Neural crest cell (in vitro differentiated cells): ENCODE results near the gene ARHGAP28. TPM values are rescaled to one million over a fixed set of nuclear protein-coding genes. Genes with fewer than 3 reads are reported as not detected.
A peak's percentile ranks its signal among the peaks of the same experiment; 100 is the strongest.

ENCODE experiments used
- DNase-seq: peaks from one replicate; pipeline ENCODE4 v3.0.0; 2021; ENCODE audit warnings: low read depth, mixed read lengths, low spot score
- H3K27ac Mint-ChIP-seq: one replicate; pipeline ENCODE4 v1.8.0; 2021; ENCODE audit warnings: mild to moderate bottlenecking, mixed read lengths; ENCODE audit not compliant: unreplicated experiment
- H3K27me3 Mint-ChIP-seq: 2 replicates; pipeline ENCODE4 v1.8.0; 2021; ENCODE audit warnings: low read depth, mild to moderate bottlenecking, mixed read lengths
- H3K36me3 Mint-ChIP-seq: 2 replicates; pipeline ENCODE4 v1.8.0; 2021; ENCODE audit warnings: low read depth, mild to moderate bottlenecking, mixed read lengths
- H3K4me1 Mint-ChIP-seq: 2 replicates; pipeline ENCODE4 v1.8.0; 2021; ENCODE audit warnings: mixed read lengths
- H3K4me3 Mint-ChIP-seq: one replicate; pipeline ENCODE4 v1.8.0; 2021; ENCODE audit warnings: mild to moderate bottlenecking, mixed read lengths
- H3K9me3 Mint-ChIP-seq: 2 replicates; pipeline ENCODE4 v1.8.0; 2021; ENCODE audit warnings: mixed read lengths
- total RNA-seq: library from RNA; stranded (reverse); gene quantifications from 2 replicates; pipeline ENCODE4 v1.2.1, GENCODE V29; 2021
- TF ChIP-seq, protein P1 (sequence below): fragments of 200-600 bp; sonication (generic); conservative IDR thresholded peaks from 2 replicates; pipeline ENCODE4 v1.5.0; 2021; ENCODE audit warnings: antibody characterized with exemption, mild to moderate bottlenecking

The ARHGAP28 gene
- total RNA-seq, 1 donor from 2014 or later = 20.2 TPM

- H3K27ac Mint-ChIP-seq = no peak overlapping the region
- no peak overlapping the region for H3K4me3 Mint-ChIP-seq
- no peaks in the 10 kb centered on the region for H3K27me3 Mint-ChIP-seq
- TF ChIP-seq, protein P1, sequence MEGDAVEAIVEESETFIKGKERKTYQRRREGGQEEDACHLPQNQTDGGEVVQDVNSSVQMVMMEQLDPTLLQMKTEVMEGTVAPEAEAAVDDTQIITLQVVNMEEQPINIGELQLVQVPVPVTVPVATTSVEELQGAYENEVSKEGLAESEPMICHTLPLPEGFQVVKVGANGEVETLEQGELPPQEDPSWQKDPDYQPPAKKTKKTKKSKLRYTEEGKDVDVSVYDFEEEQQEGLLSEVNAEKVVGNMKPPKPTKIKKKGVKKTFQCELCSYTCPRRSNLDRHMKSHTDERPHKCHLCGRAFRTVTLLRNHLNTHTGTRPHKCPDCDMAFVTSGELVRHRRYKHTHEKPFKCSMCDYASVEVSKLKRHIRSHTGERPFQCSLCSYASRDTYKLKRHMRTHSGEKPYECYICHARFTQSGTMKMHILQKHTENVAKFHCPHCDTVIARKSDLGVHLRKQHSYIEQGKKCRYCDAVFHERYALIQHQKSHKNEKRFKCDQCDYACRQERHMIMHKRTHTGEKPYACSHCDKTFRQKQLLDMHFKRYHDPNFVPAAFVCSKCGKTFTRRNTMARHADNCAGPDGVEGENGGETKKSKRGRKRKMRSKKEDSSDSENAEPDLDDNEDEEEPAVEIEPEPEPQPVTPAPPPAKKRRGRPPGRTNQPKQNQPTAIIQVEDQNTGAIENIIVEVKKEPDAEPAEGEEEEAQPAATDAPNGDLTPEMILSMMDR = no peak
- H3K4me1 Mint-ChIP-seq = peaks cover 5% of the 10 kb centered on the region
- H3K36me3 Mint-ChIP-seq = peaks cover 5% of the 10 kb centered on the region
- peaks cover 3% of the 10 kb centered on the region for H3K9me3 Mint-ChIP-seq
- DNase-seq = no peak
Observed at GRCh38 chr18:6917072-6917471, 187.6 kb downstream of the ARHGAP28 start.

- Mint-ChIP-seq H3K27ac (peak overlapping the region; percentile 50), H3K27me3 (no peaks in the 10 kb centered on the region), H3K4me1 (peaks cover 26% of the 10 kb centered on the region), H3K9me3 (peaks cover 11% of the 10 kb centered on the region), H3K36me3 (peaks cover 8% of the 10 kb centered on the region), H3K4me3 (peak overlapping the region; percentile 2)
- peak; percentile 76 for DNase-seq
- TF ChIP-seq, protein P1 = peak; percentile 80
Observed at GRCh38 chr18:6920099-6920955, 190.8 kb downstream of the ARHGAP28 start.

- Mint-ChIP-seq H3K9me3 (peaks cover 11% of the 10 kb centered on the region), H3K27ac (no peak overlapping the region), H3K27me3 (no peaks in the 10 kb centered on the region), H3K4me3 (no peak overlapping the region), H3K4me1 (peaks cover 34% of the 10 kb centered on the region), H3K36me3 (peaks cover 8% of the 10 kb centered on the region)
- DNase-seq = no peak
- TF ChIP-seq, protein P1 = no peak
Observed at GRCh38 chr18:6921571-6921970, 192.1 kb downstream of the ARHGAP28 start.

DNA sequence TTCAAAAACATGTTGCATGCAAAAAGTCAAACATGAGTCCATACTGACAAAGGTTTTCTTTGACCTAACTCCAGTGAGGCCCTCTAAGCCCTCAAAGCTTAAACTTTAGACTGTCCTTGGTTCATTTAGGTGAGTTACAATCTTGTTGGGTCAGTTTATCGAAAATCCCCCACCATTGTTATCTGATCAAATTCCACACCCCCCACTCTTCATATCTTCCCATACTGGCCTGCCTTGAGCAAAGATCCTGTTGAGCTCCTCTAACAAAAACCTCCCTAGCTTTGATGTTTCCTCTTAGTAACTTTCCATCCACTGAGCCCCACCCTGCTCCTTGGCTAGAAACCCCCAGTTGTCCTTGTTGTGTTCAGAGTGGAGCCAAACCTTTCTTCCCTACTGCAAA, 193.7 kb downstream of the ARHGAP28 start:
- H3K27me3 Mint-ChIP-seq = no peaks in the 10 kb centered on the region
- H3K27ac Mint-ChIP-seq = no peak overlapping the region
- H3K4me1 Mint-ChIP-seq = peaks cover 34% of the 10 kb centered on the region
- H3K9me3 Mint-ChIP-seq = peaks cover 11% of the 10 kb centered on the region
- H3K36me3 Mint-ChIP-seq = peaks cover 6% of the 10 kb centered on the region
- no peak for DNase-seq
- TF ChIP-seq, protein P1 = no peak
- H3K4me3 Mint-ChIP-seq = no peak overlapping the region

DNA sequence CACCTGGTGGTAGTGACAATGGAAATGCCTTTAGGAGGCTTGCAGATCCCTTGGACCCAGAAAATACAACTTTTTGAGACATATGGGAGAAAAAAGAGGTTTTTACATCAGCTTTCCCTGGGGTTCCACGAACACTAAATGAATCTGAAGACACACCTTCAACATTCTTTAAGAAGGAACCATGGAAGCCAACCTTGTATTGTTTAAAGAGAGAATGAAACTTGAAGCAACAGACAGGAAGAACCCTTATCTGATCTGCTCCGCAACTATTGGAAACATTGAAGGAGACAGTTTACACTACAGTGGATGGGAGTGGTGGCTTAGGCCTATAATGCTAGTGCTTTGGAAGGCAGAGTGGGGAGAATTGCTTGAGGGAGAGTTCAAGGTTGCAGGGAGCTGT, 197.6 kb downstream of the ARHGAP28 start:
- TF ChIP-seq, protein P1 = no peak
- Mint-ChIP-seq H3K9me3 (peaks cover 8% of the 10 kb centered on the region), H3K27ac (no peak overlapping the region), H3K27me3 (no peaks in the 10 kb centered on the region), H3K4me3 (no peak overlapping the region), H3K4me1 (peaks cover 29% of the 10 kb centered on the region), H3K36me3 (peaks cover 4% of the 10 kb centered on the region)
- DNase-seq = no peak
